H1 (cell line): ENCODE data around the gene RADIL. TPM values are rescaled to one million over a fixed set of nuclear protein-coding genes. Genes with fewer than 3 reads are reported as not detected.

Experiments used
- CTCF ChIA-PET: fragments of 300-600 bp; sonication (Branson Sonifier 250); formaldehyde crosslinking; loops from one replicate; lab custom pipeline; 2021; ENCODE audit not compliant: partially characterized antibody; lab: Charles Lee
- POLR2A ChIA-PET: fragments of 300-600 bp; sonication (Branson Sonifier 250); formaldehyde crosslinking; loops from one replicate; lab custom pipeline; 2021; ENCODE audit warnings: inconsistent platforms; ENCODE audit not compliant: partially characterized antibody; lab: Charles Lee
- DNase-seq, 2 experiments: peaks; one replicate each; pipeline versions ENCODE4 v3.0.0 to v3.0.0-alpha.2; 2010 to 2022; ENCODE audit warnings: low spot score in 2 of 2, low read depth in 1 of 2, mixed read lengths in 1 of 2
- FAIRE-seq: peaks from 2 replicates; lab custom pipeline; 2011; peaks lifted over from hg19 to GRCh38; lab: Jason Lieb, UNC
- H2AFZ ChIP-seq: 2 replicates; pipeline ENCODE4 v1.8.1; 2012; ENCODE audit warnings: low read length, inconsistent platforms
- H2AK5ac ChIP-seq: 2 replicates; pipeline ENCODE4 v1.6.1; 2013; ENCODE audit warnings: low read depth, low read length
- H2BK120ac ChIP-seq: replicated peaks from 2 replicates; pipeline ENCODE3; 2013; ENCODE audit warnings: low read depth, low read length, inconsistent platforms
- H2BK12ac ChIP-seq: 2 replicates; pipeline ENCODE4 v1.6.1; 2013; ENCODE audit warnings: low read depth, low read length
- H2BK15ac ChIP-seq: 2 replicates; pipeline ENCODE4 v1.6.1; 2013; ENCODE audit warnings: low read length
- H2BK20ac ChIP-seq: 2 replicates; pipeline ENCODE4 v1.6.1; 2013; ENCODE audit warnings: low read length
- H2BK5ac ChIP-seq: 2 replicates; pipeline ENCODE4 v1.6.1; 2013; ENCODE audit warnings: low read depth, low read length
- H3K14ac ChIP-seq: 2 replicates; pipeline ENCODE4 v1.6.1; 2013; ENCODE audit warnings: inconsistent platforms; ENCODE audit not compliant: insufficient read length
- H3K18ac ChIP-seq: 2 replicates; pipeline ENCODE4 v1.6.1; 2013; ENCODE audit warnings: low read length; ENCODE audit errors: extremely low read depth
- H3K23ac ChIP-seq: 2 replicates; pipeline ENCODE4 v1.6.1; 2013; ENCODE audit warnings: inconsistent platforms; ENCODE audit not compliant: insufficient read length
- H3K23me2 ChIP-seq: 2 replicates; pipeline ENCODE4 v1.6.1; 2013; ENCODE audit warnings: low read depth, low read length
- H3K27ac ChIP-seq: 2 replicates; pipeline ENCODE4 v1.6.1; 2011; ENCODE audit warnings: low read depth, low read length, inconsistent platforms
- H3K27me3 ChIP-seq, 4 experiments: replicated peaks in 1 of 4; 1 replicate in 1 of 4; 2 replicates in 3 of 4; pipeline versions ENCODE4 v1.6.1 to v1.8.1; 2011 to 2013; ENCODE audit warnings: low read length in 3 of 4, mild to moderate bottlenecking in 3 of 4, inconsistent platforms in 2 of 4, mixed read lengths in 2 of 4, moderate library complexity in 1 of 4; ENCODE audit not compliant: control insufficient read depth in 3 of 4, insufficient read depth in 3 of 4; ENCODE audit errors: extremely low read depth in 1 of 4
- H3K36me3 ChIP-seq, 4 experiments: 2 replicates each; pipeline versions ENCODE4 v1.6.1 to v1.8.1; 2011 to 2013; ENCODE audit warnings: mild to moderate bottlenecking in 4 of 4, low read length in 3 of 4, moderate library complexity in 2 of 4, control low read depth in 1 of 4, inconsistent platforms in 1 of 4; ENCODE audit not compliant: insufficient read depth in 4 of 4, control insufficient read depth in 2 of 4
- H3K4ac ChIP-seq: replicated peaks from 2 replicates; pipeline ENCODE3; 2013; ENCODE audit warnings: low read length, low read depth, mixed read lengths, inconsistent platforms; ENCODE audit not compliant: insufficient read length
- H3K4me1 ChIP-seq, 4 experiments: replicated peaks in 1 of 4; 1 replicate in 1 of 4; 2 replicates in 3 of 4; pipeline versions ENCODE4 v1.6.1 to v1.8.1; 2011 to 2013; ENCODE audit warnings: low read length in 3 of 4, inconsistent platforms in 2 of 4, mixed read lengths in 1 of 4; ENCODE audit not compliant: insufficient read depth in 4 of 4, control insufficient read depth in 3 of 4
- H3K4me2 ChIP-seq, 2 experiments: 2 replicates each; pipeline versions ENCODE4 v1.6.1 to v1.8.1; 2011 to 2013; ENCODE audit warnings: low read depth in 2 of 2, low read length in 2 of 2, control low read depth in 1 of 2, inconsistent platforms in 1 of 2, mild to moderate bottlenecking in 1 of 2; ENCODE audit not compliant: insufficient read depth in 1 of 2
- H3K4me3 ChIP-seq, 4 experiments: fragments of 200-600, 300-600 bp in 1 of 4; sonication (generic), shearing (Covaris generic), sonication (Bioruptor Twin) in 1 of 4; 2 replicates each; pipeline versions ENCODE4 v1.5.1 to v1.8.1; 2011 to 2016; ENCODE audit warnings: low read length in 4 of 4, low read depth in 3 of 4, control low read depth in 2 of 4, inconsistent platforms in 2 of 4, mild to moderate bottlenecking in 2 of 4, mixed read lengths in 1 of 4, moderate library complexity in 1 of 4; ENCODE audit not compliant: insufficient read depth in 2 of 4; ENCODE audit errors: extremely low read depth in 1 of 4
- H3K56ac ChIP-seq: replicated peaks from 2 replicates; pipeline ENCODE3; 2013; ENCODE audit warnings: low read depth, mild to moderate bottlenecking, mixed read lengths, low read length, inconsistent platforms; ENCODE audit not compliant: insufficient read length
- H3K79me1 ChIP-seq: 2 replicates; pipeline ENCODE4 v1.6.1; 2013; ENCODE audit warnings: low read depth, low read length, control low read depth
- H3K79me2 ChIP-seq, 2 experiments: 2 replicates each; pipeline versions ENCODE4 v1.6.1 to v1.8.1; 2012 to 2013; ENCODE audit warnings: low read length in 2 of 2, mild to moderate bottlenecking in 2 of 2, inconsistent platforms in 1 of 2; ENCODE audit not compliant: insufficient read depth in 2 of 2, control insufficient read depth in 1 of 2
- H3K9ac ChIP-seq, 4 experiments: replicated peaks in 1 of 4; 1 replicate in 1 of 4; 2 replicates in 3 of 4; pipeline versions ENCODE4 v1.6.1 to v1.8.1; 2011 to 2013; ENCODE audit warnings: low read depth in 3 of 4, low read length in 3 of 4, control low read depth in 2 of 4, mild to moderate bottlenecking in 2 of 4, moderate library complexity in 2 of 4, inconsistent platforms in 1 of 4; ENCODE audit errors: extremely low read depth in 1 of 4
- H3K9me3 ChIP-seq, 2 experiments: 2 replicates each; pipeline versions ENCODE4 v1.6.1 to v1.8.1; 2012 to 2013; ENCODE audit warnings: mild to moderate bottlenecking in 2 of 2, moderate library complexity in 2 of 2, control low read depth in 1 of 2, inconsistent platforms in 1 of 2, low read depth in 1 of 2, low read length in 1 of 2, mixed read lengths in 1 of 2; ENCODE audit not compliant: insufficient read depth in 2 of 2
- H4K20me1 ChIP-seq, 2 experiments: replicated peaks in 1 of 2; 2 replicates each; pipeline versions ENCODE3 to v1.8.1; 2011 to 2013; ENCODE audit warnings: inconsistent platforms in 2 of 2, low read length in 2 of 2, mild to moderate bottlenecking in 1 of 2; ENCODE audit not compliant: insufficient read depth in 2 of 2, control insufficient read depth in 1 of 2
- H4K5ac ChIP-seq: 2 replicates; pipeline ENCODE4 v1.6.1; 2013; ENCODE audit warnings: low read length, low read depth, mixed read lengths, inconsistent platforms; ENCODE audit not compliant: insufficient read length
- H4K8ac ChIP-seq: 2 replicates; pipeline ENCODE4 v1.8.0; 2013; ENCODE audit warnings: mild to moderate bottlenecking, moderate library complexity, low read length, inconsistent platforms; ENCODE audit not compliant: insufficient read depth; ENCODE audit errors: extremely low read depth
- H4K91ac ChIP-seq: replicated peaks from 2 replicates; pipeline ENCODE3; 2013; ENCODE audit warnings: low read length, mixed read lengths, inconsistent platforms; ENCODE audit not compliant: insufficient read length
- CTBP2 ChIP-seq: IDR thresholded peaks from 2 replicates; pipeline ENCODE4 v1.7.0; 2011; ENCODE audit warnings: borderline replicate concordance, mild to moderate bottlenecking, moderate library complexity, mixed read lengths, low read length; ENCODE audit not compliant: insufficient read depth, insufficient read length
- E2F6 ChIP-seq: IDR thresholded peaks from 2 replicates; pipeline ENCODE4 v1.6.1; 2012; ENCODE audit warnings: inconsistent platforms
- GABPA ChIP-seq: IDR thresholded peaks from 2 replicates; pipeline ENCODE4 v1.6.1; 2011; ENCODE audit warnings: mild to moderate bottlenecking, low read length, moderate library complexity, borderline replicate concordance; ENCODE audit not compliant: insufficient read depth
- HDAC2 ChIP-seq, 2 experiments: fragments of 300-600 bp in 1 of 2; sonication (generic) in 1 of 2; IDR thresholded peaks; 2 replicates each; pipeline ENCODE4 v1.6.1; 2011 to 2012; ENCODE audit warnings: low read depth in 2 of 2, low read length in 2 of 2, mild to moderate bottlenecking in 2 of 2, moderate library complexity in 2 of 2, borderline replicate concordance in 1 of 2, inconsistent platforms in 1 of 2
- HDAC6 ChIP-seq: IDR thresholded peaks from one replicate; pipeline ENCODE4 v1.7.1; 2012; ENCODE audit warnings: low read depth, mild to moderate bottlenecking, inconsistent platforms, low read length, moderate library complexity
- POLR2AphosphoS5 ChIP-seq: IDR thresholded peaks from 2 replicates; pipeline ENCODE4 v1.6.1; 2011; ENCODE audit warnings: low read depth, low read length
- POU5F1 ChIP-seq: IDR thresholded peaks from 2 replicates; pipeline ENCODE4 v1.6.1; 2011; ENCODE audit warnings: low read depth, mild to moderate bottlenecking, low read length, moderate library complexity
- RAD21 ChIP-seq, 2 experiments: IDR thresholded peaks in 1 of 2; conservative IDR thresholded peaks in 1 of 2; 2 replicates each; pipeline ENCODE4 v1.6.1; 2011; ENCODE audit warnings: low read depth in 2 of 2, low read length in 2 of 2, improper control_type of control experiment in 1 of 2, inconsistent platforms in 1 of 2, mild to moderate bottlenecking in 1 of 2, moderate library complexity in 1 of 2
- RNF2 ChIP-seq: fragments of 200-900, 300-1000 bp; sonication (generic); IDR thresholded peaks from 2 replicates; pipeline ENCODE4 v1.7.1; 2016; ENCODE audit warnings: borderline replicate concordance, low read depth, mild to moderate bottlenecking, antibody characterized with exemption, low read length; ENCODE audit not compliant: poor library complexity, severe bottlenecking; ENCODE audit errors: missing control alignments
- TAF7 ChIP-seq: optimal IDR thresholded peaks from 2 replicates; pipeline ENCODE3; 2011; ENCODE audit warnings: low read depth, mild to moderate bottlenecking, inconsistent platforms, low read length, moderate library complexity, borderline replicate concordance
- ZNF274 ChIP-seq: IDR thresholded peaks from 2 replicates; pipeline ENCODE4 v1.7.0; 2012; ENCODE audit warnings: low read length, borderline replicate concordance; ENCODE audit errors: extremely low read depth
- WGBS, 2 experiments: shearing (Covaris generic) in 1 of 2; methylation state at CpG; one replicate each; pipeline versions ENCODE4 v1.1.6 to v1.1.7; 2013 to 2015; ENCODE audit warnings: low lambda C conversion rate in 2 of 2, mixed read lengths in 2 of 2, inconsistent platforms in 1 of 2, low coverage in 1 of 2, missing lambda C conversion rate in 1 of 2; ENCODE audit not compliant: insufficient replicate concordance in 2 of 2, insufficient coverage in 1 of 2, insufficient read length in 1 of 2; ENCODE audit errors: extremely low coverage in 1 of 2, missing lambda C conversion rate in 1 of 2; 5-methylcytosine and 5-hydroxymethylcytosine counted together
- polyA plus RNA-seq, 7 experiments: library from polyadenylated mRNA; depleted of rRNA in 3 of 7; stranded (reverse) in 5 of 7; unstranded in 2 of 7; fragments of >200 nt in 5 of 7; fragments of 200-250 nt in 2 of 7; gene quantifications; 1 replicate in 5 of 7; 2 replicates in 1 of 7; 4 replicates in 1 of 7; pipeline versions ENCODE4 v1.2.1 to v1.2.3, GENCODE V29; 2011 to 2013; ENCODE audit warnings: missing spikeins in 2 of 7, mixed read lengths in 2 of 7
- total RNA-seq: library from RNA; stranded (reverse); fragmentation: NEBNext Ultra II Directional; extraction: Animal tissue kit (Norgen Biotek cat#: 25700); gene quantifications from 2 replicates; pipeline ENCODE4 v1.2.1, GENCODE V29; 2021

RADIL gene
- total and polyA plus RNA-seq, 2 of the 8 experiments (the other 6 are each of a cell fraction or from before 2014, with no cell fraction given) = 5.0 to 5.4 TPM

- no peaks in the 10 kb centered on the region for H3K23me2 ChIP-seq
- FAIRE-seq = no peak
- H3K4me2 ChIP-seq = no peak overlapping the region
- peaks cover 0 to 49% (median 13%) of the 10 kb centered on the region in 4 experiments; a peak in 5 of 8 replicates for H3K36me3 ChIP-seq
- no peak overlapping the region for H4K8ac ChIP-seq
- peaks cover 0 to under 1% of the 10 kb centered on the region in 2 experiments; a peak in 1 of 4 replicates for H3K79me2 ChIP-seq
- H3K4ac ChIP-seq = no peak overlapping the region
- H3K14ac ChIP-seq = no peak overlapping the region
- H2AK5ac ChIP-seq = no peak overlapping the region
- H3K9me3 ChIP-seq = no peaks in the 10 kb centered on the region
- H4K20me1 ChIP-seq = peaks cover 0 to 8% of the 10 kb centered on the region in 2 experiments
- DNase-seq = no peak
- no peak overlapping the region for H2BK12ac ChIP-seq
- WGBS, 2 experiments = 97% methylated on average over 9 of the region's 16 CpGs; no CpG with 5 or more reads in 1 of the 2 experiments
- H2BK5ac ChIP-seq = no peak overlapping the region
- H3K27me3 ChIP-seq = no peaks in the 10 kb centered on the region
- H3K4me3 ChIP-seq = no peak overlapping the region
- H2BK20ac ChIP-seq = no peak overlapping the region
- H3K56ac ChIP-seq = no peak overlapping the region
- no peak overlapping the region for H2AFZ ChIP-seq
- H2BK120ac ChIP-seq = no peak overlapping the region
- no peaks in the 10 kb centered on the region; the same call in 1 of the 2 replicates for H3K79me1 ChIP-seq
- H3K23ac ChIP-seq = no peak overlapping the region
- H3K27ac ChIP-seq = no peak overlapping the region
- no peak overlapping the region for H4K91ac ChIP-seq
- H2BK15ac ChIP-seq = no peak overlapping the region
- ChIA-PET POLR2A (interaction anchor here (2.5 kb wide), 1 partner anchor 9 kb away, joined by 11 read pairs; no protein-coding TSS in a partner anchor), CTCF (interaction anchor here (0.7 to 1.5 kb wide), 3 partner anchors 14 to 302 kb away, joined by 3 to 4 read pairs (median 4); no protein-coding TSS in a partner anchor)
- no peak overlapping the region for H4K5ac ChIP-seq
- H3K18ac ChIP-seq = no peak overlapping the region
- H3K9ac ChIP-seq = no peak overlapping the region
- H3K4me1 ChIP-seq = no peaks in the 10 kb centered on the region
- TF ChIP-seq HDAC2 (IDR thresholded peaks at IDR 0.05; ENCODE audit: borderline replicate concordance in 1 of 2, low read depth in 2 of 2, low read length in 2 of 2) (no peak), POLR2AphosphoS5 (no peak), ZNF274 (no peak), GABPA (no peak), TAF7 (no peak), E2F6 (no peak), CTBP2 (no peak), POU5F1 (no peak), RNF2 (no peak), RAD21 (IDR thresholded peaks at IDR 0.05 in 1 of 2, conservative IDR thresholded peaks at IDR 0.05 in 1 of 2; ENCODE audit: low read depth in 2 of 2, low read length in 2 of 2) (no peak), HDAC6 (no peak)
Measured at GRCh38 chr7:4783292-4783652, 100.2 kb downstream of the RADIL start.
